Gastrocnemius medialis (tissue), 4 donors: ENCODE data around the gene EHD1. TPM values are rescaled to one million over a fixed set of nuclear protein-coding genes. Genes with fewer than 3 reads are reported as not detected.

ENCODE experiments used
- ATAC-seq, 2 donors: fragments of 150-250 bp; one replicate each; pipeline ENCODE4 v1.9.1; 2016
- DNase-seq, 2 donors: peaks; one replicate each; pipeline ENCODE4 v3.0.0-alpha.2; 2019
- H3K27ac ChIP-seq, 4 donors: fragments of 200-600 bp; sonication (generic); 1 replicate in 1 of 4; 2 replicates in 3 of 4; pipeline ENCODE4 v1.5.1; 2016 to 2018; ENCODE audit warnings: mild to moderate bottlenecking in 2 of 4, moderate library complexity in 1 of 4
- H3K27me3 ChIP-seq, 3 donors: fragments of 200-600 bp; sonication (generic) in 2 of 3; 1 replicate in 1 of 3; 2 replicates in 2 of 3; pipeline versions ENCODE4 v1.5.1 to v1.6.0; 2016 to 2019; ENCODE audit warnings: mild to moderate bottlenecking in 1 of 3, moderate library complexity in 1 of 3
- H3K36me3 ChIP-seq, 2 donors: fragments of 200-600 bp; sonication (generic) in 1 of 2; one replicate each; pipeline ENCODE4 v1.5.1; 2017 to 2018
- H3K4me1 ChIP-seq, 2 donors: fragments of 200-600 bp; sonication (generic) in 1 of 2; one replicate each; pipeline ENCODE4 v1.5.1; 2016 to 2017; ENCODE audit warnings: mild to moderate bottlenecking in 2 of 2
- H3K4me3 ChIP-seq, 4 donors: fragments of 200-600 bp; sonication (generic) in 3 of 4; 1 replicate in 1 of 4; 2 replicates in 3 of 4; pipeline ENCODE4 v1.5.1; 2016 to 2019; ENCODE audit warnings: mild to moderate bottlenecking in 2 of 4
- H3K9me3 ChIP-seq, 3 donors: fragments of 200-600 bp; sonication (generic) in 2 of 3; 1 replicate in 1 of 3; 2 replicates in 2 of 3; pipeline ENCODE4 v1.5.1; 2016 to 2019
- POLR2A ChIP-seq, 2 donors: fragments of 450-650 bp; IDR thresholded peaks; one replicate each; pipeline ENCODE4 v1.6.1; 2017; ENCODE audit warnings: antibody characterized with exemption in 2 of 2, mild to moderate bottlenecking in 2 of 2, moderate library complexity in 2 of 2
- in situ Hi-C, 4 donors: fragments of 200-750 bp; cut with MboI; loops; one replicate each; pipeline versions ENCODE4 v1.15.0 to v1.8.0; 2017; ENCODE audit warnings: low sequenced_read_pairs in 4 of 4
- intact Hi-C: fragments of 100-400 bp; cut with DNase I; formaldehyde crosslinking; loops from one replicate; pipeline ENCODE4 v1.15.1; 2023; ENCODE audit warnings: low total_unique reads
- microRNA counts, 2 donors: library from miRNA; unstranded; fragments of <30 nt; microRNA quantifications; one replicate each; lab custom pipeline; 2016
- microRNA-seq, 2 donors: library from miRNA; unstranded; fragments of <30 nt; microRNA quantifications; one replicate each; pipeline ENCODE4, GENCODE V29; 2016; ENCODE audit warnings: borderline replicate concordance in 2 of 2
- total RNA-seq, 4 donors: library from RNA; depleted of rRNA; stranded (reverse); fragments of >200 nt; gene quantifications; one replicate each; pipeline versions ENCODE4 v1.1.0 to v1.2.3, GENCODE V29; 2016
- TF ChIP-seq, protein P1 (sequence below), 5 experiments: fragments of 450-650 bp in 3 of 5; fragments of 200-600 bp in 2 of 5; sonication (generic) in 2 of 5; IDR thresholded peaks in 4 of 5; conservative IDR thresholded peaks in 1 of 5; 1 replicate in 4 of 5; 2 replicates in 1 of 5; pipeline ENCODE4 v1.5.1; 2016 to 2019; ENCODE audit warnings: antibody characterized with exemption in 5 of 5, mild to moderate bottlenecking in 3 of 5, moderate library complexity in 3 of 5

The EHD1 gene
- total RNA-seq, 4 donors from 2014 or later, result 24.8 to 46.2 (median 31.3) TPM

DNA sequence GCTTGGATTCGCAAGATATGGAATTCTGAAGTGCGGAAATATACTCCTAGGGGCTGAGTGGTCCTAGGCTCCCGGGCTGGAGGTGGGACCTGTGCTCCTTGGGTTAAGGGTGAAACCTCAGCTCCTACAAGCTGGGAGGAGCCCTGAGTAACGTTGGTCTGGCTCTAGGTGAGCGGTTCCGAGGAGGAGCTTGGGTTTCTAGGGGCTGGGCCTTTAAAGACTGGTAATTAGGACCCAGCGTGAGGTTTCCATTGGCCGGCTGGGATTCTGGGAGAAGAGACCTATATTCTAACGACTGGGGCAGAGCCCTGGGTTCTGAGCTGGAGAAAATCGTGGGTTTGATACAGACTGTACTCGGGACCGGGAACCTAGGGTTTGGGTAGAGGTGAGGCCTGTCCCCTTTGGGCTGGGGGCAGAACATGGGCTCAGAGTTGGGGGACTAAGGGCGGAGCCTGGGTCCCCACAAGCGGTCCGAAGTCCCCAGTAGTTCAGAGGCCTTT, 74.5 kb downstream of the EHD1 start:
- in situ Hi-C loops (no loop called here), intact Hi-C loops (loop anchor here (1.0 kb wide), 1 partner anchor 26 kb away; the partner anchor contains the start of gene SF1)
- ATAC-seq (peak in 1 of 2 donors; percentile 14), DNase-seq (no peak)
- H3K4me3 ChIP-seq, result peak overlapping the region; percentile 62 to 80 (median 77)
- H3K27me3 ChIP-seq, result no peaks in the 10 kb centered on the region
- no peaks in the 10 kb centered on the region for H3K9me3 ChIP-seq
- peaks cover 13 to 16% of the 10 kb centered on the region in 2 donors for H3K4me1 ChIP-seq
- peaks cover 0 to 28% of the 10 kb centered on the region in 2 donors for H3K36me3 ChIP-seq
- H3K27ac ChIP-seq, result peak overlapping the region; percentile 85 to 91 (median 89)
- TF ChIP-seq, protein P1, sequence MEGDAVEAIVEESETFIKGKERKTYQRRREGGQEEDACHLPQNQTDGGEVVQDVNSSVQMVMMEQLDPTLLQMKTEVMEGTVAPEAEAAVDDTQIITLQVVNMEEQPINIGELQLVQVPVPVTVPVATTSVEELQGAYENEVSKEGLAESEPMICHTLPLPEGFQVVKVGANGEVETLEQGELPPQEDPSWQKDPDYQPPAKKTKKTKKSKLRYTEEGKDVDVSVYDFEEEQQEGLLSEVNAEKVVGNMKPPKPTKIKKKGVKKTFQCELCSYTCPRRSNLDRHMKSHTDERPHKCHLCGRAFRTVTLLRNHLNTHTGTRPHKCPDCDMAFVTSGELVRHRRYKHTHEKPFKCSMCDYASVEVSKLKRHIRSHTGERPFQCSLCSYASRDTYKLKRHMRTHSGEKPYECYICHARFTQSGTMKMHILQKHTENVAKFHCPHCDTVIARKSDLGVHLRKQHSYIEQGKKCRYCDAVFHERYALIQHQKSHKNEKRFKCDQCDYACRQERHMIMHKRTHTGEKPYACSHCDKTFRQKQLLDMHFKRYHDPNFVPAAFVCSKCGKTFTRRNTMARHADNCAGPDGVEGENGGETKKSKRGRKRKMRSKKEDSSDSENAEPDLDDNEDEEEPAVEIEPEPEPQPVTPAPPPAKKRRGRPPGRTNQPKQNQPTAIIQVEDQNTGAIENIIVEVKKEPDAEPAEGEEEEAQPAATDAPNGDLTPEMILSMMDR (IDR thresholded peaks at IDR 0.05 in 4 of 5, conservative IDR thresholded peaks at IDR 0.05 in 1 of 5), result no peak
- no peak for TF ChIP-seq POLR2A (IDR thresholded peaks at IDR 0.05)

DNA sequence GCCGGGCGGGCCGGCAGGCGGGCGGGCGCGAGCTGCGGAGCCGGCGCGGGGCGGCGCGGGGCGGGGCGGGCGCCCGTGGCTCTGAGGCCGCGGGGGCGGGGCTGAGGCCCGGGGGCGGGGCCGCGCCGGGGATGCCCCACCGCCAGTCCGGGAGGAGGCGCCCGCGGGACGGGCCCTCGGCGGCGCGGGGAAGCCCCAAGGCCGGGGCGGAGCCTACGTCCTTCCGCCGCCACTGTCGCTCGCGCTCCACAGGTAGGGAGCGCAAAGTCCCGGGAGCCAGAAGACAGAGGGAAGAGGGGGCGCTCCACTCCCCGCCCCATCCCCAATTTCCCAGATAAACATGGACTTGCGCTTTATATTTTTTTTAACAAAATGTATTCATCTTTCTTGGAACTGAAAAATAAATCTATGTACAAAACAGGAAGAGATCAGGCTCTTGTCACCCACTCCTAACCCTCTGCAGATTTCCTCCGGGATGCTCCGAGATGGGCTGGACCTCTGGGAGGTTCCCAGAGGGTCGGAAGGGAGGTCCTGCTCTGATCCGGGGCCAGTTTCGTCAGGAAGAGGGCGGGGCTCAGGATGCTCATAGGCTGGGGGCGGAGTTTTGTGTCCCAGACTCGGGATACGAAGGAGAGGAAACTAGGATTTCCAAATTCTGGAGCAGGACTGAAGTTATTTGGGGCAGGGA, 75.1 kb downstream of the EHD1 start, which contains the start of gene MAP4K2:
MAP4K2 (minus strand) TSS at position 57 of the 688 bp plus-strand sequence. CDS start 65 bp downstream, outside the sequence.
- Histone ChIP-seq H3K9me3 (no peaks in the 10 kb centered on the region), H3K4me1 (peaks cover 12 to 16% of the 10 kb centered on the region in 2 donors), H3K27ac (peak within 1 kb of the TSS; percentile 85 to 91 (median 89)), H3K36me3 (peaks cover 0 to 28% of the 10 kb centered on the region in 2 donors), H3K27me3 (no peaks in the 10 kb centered on the region), H3K4me3 (peak within 1 kb of the TSS; percentile 69 to 80 (median 77))
- peak; percentile 21 to 28 for TF ChIP-seq POLR2A (IDR thresholded peaks at IDR 0.05)
- TF ChIP-seq, protein P1 (IDR thresholded peaks at IDR 0.05 in 4 of 5, conservative IDR thresholded peaks at IDR 0.05 in 1 of 5), result peak in 2 of 5 experiments; percentile 25 to 29
- in situ Hi-C loops, result no loop called here
- intact Hi-C loops, result loop anchor here (1.0 kb wide), 1 partner anchor 25 kb away; the partner anchor contains the start of gene SF1
- ATAC-seq (peak; percentile 91 to 93), DNase-seq (peak; percentile 73 to 85)

DNA sequence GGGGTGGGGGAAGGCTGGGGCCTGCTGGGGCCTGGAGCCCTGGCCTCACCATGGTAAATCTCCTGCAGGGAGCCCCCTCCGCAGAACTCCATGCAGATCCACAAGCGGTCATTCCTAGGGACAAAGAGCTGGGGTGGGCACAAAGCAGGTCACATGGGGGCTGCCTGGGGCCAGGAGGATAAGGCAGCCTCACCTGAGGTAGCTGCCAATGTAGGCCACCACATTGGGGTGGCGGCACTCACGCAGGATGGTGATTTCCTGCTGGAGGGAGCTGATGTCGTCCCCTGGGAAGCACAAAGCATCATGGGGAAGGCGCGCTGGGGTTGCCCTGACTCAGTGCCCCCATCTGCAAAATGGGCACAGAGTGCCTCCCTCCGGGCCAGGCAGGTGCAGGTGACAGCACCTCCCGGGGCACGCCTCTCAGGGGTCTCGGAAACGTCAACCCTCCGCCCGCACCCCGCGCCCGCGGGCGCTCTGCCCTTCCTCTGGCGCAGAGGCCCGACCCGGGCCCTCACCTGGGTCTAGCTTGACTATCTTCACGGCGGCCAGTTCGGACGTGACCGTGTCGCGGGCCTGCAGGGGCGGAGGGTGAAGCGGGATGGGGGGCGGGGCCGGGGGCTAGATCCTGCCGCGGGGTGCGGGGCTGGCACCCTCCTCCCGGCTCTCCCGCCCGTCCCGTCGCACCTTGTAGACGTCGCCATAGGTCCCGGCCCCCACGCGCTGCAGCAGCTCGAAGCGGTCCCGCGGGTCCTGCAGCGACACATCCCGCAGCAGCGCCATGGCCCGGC, 75.9 kb downstream of the EHD1 start:
- in situ Hi-C loops, result no loop called here
- H3K36me3 ChIP-seq, result peaks cover 0 to 28% of the 10 kb centered on the region in 2 donors
- peak overlapping the region; percentile 77 to 90 (median 80) for H3K27ac ChIP-seq
- no peaks in the 10 kb centered on the region for H3K27me3 ChIP-seq
- no peak for TF ChIP-seq POLR2A (IDR thresholded peaks at IDR 0.05)
- peak overlapping the region; percentile 63 to 79 (median 72) for H3K4me3 ChIP-seq
- ATAC-seq, result peak in 1 of 2 donors; percentile 22
- no peaks in the 10 kb centered on the region for H3K9me3 ChIP-seq
- intact Hi-C loops, result loop anchor here (1.0 kb wide), 1 partner anchor 24 kb away; the partner anchor contains the start of gene SF1
- no peak for DNase-seq
- H3K4me1 ChIP-seq, result peaks cover 12 to 16% of the 10 kb centered on the region in 2 donors

MicroRNA genes within 50 kb of the gene (microRNA counts, 767-probe panel; counts per million panel counts)
- 356 to 448 counts per million in 2 donors for microRNA hsa-miR-192-5p (lab: Ali Mortazavi, UCI)

Small RNAs within 50 kb of the gene (microRNA-seq; reads per million reads assigned to microRNA genes)
- gene MIR6749 (0 reads per million in 2 donors), gene MIR6750 (0.85 to 1.2 reads per million in 2 donors)

Other genes starting within 250 kb of the EHD1 start
- 1 to 10 TPM in 2 of 4 donors, under 1 TPM in 2; 0.15 to 6.2 (median 1.8) TPM for gene NRXN2, start 155.4 kb downstream of the EHD1 start, total RNA-seq
- 10 to 100 TPM in 1 of 4 donors, 1 to 10 TPM in 3; 2.9 to 10.9 (median 7.1) TPM for gene RASGRP2, start 134.5 kb downstream of the EHD1 start, total RNA-seq
- 1,000 to 10,000 TPM in 3 of 4 donors, 100 to 1,000 TPM in 1; 881 to 2,858 (median 1,836) TPM for gene PYGM, start 118.6 kb downstream of the EHD1 start, total RNA-seq
- 100 to 1,000 TPM; 171 to 249 (median 193) TPM for gene SF1, start 100.1 kb downstream of the EHD1 start, total RNA-seq
- gene MAP4K2, start 75.4 kb downstream of the EHD1 start, total RNA-seq, result 10 to 100 TPM in 1 of 4 donors, 1 to 10 TPM in 3; 4.3 to 14.8 (median 6.2) TPM
- 10 to 100 TPM in 2 of 4 donors, 1 to 10 TPM in 2; 7.4 to 12.2 (median 9.8) TPM for gene MEN1, start 68.1 kb downstream of the EHD1 start, total RNA-seq
- gene CDC42BPG, start 34.0 kb downstream of the EHD1 start, total RNA-seq, result under 1 TPM in 2 of 4 donors, not detected in 2; 0.15 to 0.19 TPM
- 10 to 100 TPM; 10.7 to 97.5 (median 37.9) TPM for gene ATG2A, start 38.6 kb upstream of the EHD1 start, total RNA-seq
- 10 to 100 TPM; 17.2 to 34.2 (median 24.3) TPM for gene PPP2R5B, start 46.1 kb upstream of the EHD1 start, total RNA-seq
- not detected for gene GPHA2, start 57.3 kb upstream of the EHD1 start, total RNA-seq
- not detected for gene MAJIN, start 93.5 kb upstream of the EHD1 start, total RNA-seq
- 1 to 10 TPM in 3 of 4 donors, under 1 TPM in 1; 0.97 to 3.3 (median 2.3) TPM for gene BATF2, start 118.3 kb upstream of the EHD1 start, total RNA-seq
- 100 to 1,000 TPM; 150 to 268 (median 170) TPM for gene ARL2, start 135.5 kb upstream of the EHD1 start, total RNA-seq
- gene SNX15, start 148.8 kb upstream of the EHD1 start, total RNA-seq, result 10 to 100 TPM; 16.9 to 33.3 (median 25.9) TPM
- 10 to 100 TPM in 3 of 4 donors, 1 to 10 TPM in 1; 9.0 to 27.2 (median 14.4) TPM for gene SAC3D1, start 162.6 kb upstream of the EHD1 start, total RNA-seq
- 1 to 10 TPM in 3 of 4 donors, under 1 TPM in 1; 0.22 to 4.0 (median 2.6) TPM for gene NAALADL1, start 179.9 kb upstream of the EHD1 start, total RNA-seq
- gene CDCA5, start 205.4 kb upstream of the EHD1 start, total RNA-seq, result 1 to 10 TPM in 1 of 4 donors, under 1 TPM in 2, not detected in 1; 0.36 to 1.3 (median 1.00) TPM
- gene ZFPL1, start 205.6 kb upstream of the EHD1 start, total RNA-seq, result 10 to 100 TPM; 35.7 to 42.0 (median 40.6) TPM
- gene VPS51, start 217.6 kb upstream of the EHD1 start, total RNA-seq, result 100 to 1,000 TPM; 206 to 515 (median 266) TPM
- gene TM7SF2, start 233.3 kb upstream of the EHD1 start, total RNA-seq, result 10 to 100 TPM in 2 of 4 donors, 1 to 10 TPM in 2; 7.3 to 18.4 (median 11.0) TPM
- 10 to 100 TPM; 10.3 to 30.7 (median 24.1) TPM for gene ZNHIT2, start 239.1 kb upstream of the EHD1 start, total RNA-seq
- 100 to 1,000 TPM; 353 to 521 (median 436) TPM for gene FAU, start 243.5 kb upstream of the EHD1 start, total RNA-seq
- 10 to 100 TPM; 54.9 to 76.5 (median 63.6) TPM for gene MRPL49, start 243.7 kb upstream of the EHD1 start, total RNA-seq